NCI-H2029 treated with DMSO at 0.1 percent for 48 hours (cell line): ENCODE results near the gene CALHM5.
A peak's percentile ranks its signal among the peaks of the same experiment; 100 is the strongest.

Source experiments
- DNase-seq: peaks from one replicate; lab custom pipeline; 2025; lab: John Stamatoyannopoulos, UW

Gene CALHM5

GRCh38 chr6:116550796-116551195, 39.4 kb downstream of the CALHM5 start:
- DNase-seq = no peak

- DNase-seq = no peak
Measured at GRCh38 chr6:116553451-116553850, 42.0 kb downstream of the CALHM5 start, which contains the start of gene CALHM4. CALHM4 (plus strand) TSS chr6:116553751; CDS start chr6:116553794, 43 bp downstream.

GRCh38 chr6:116556065-116556464, 44.6 kb downstream of the CALHM5 start:
- DNase-seq = no peak

GRCh38 chr6:116556814-116557415, 45.5 kb downstream of the CALHM5 start:
- no peak for DNase-seq

- peak; percentile 99 for DNase-seq
Measured at GRCh38 chr6:116557893-116558292, 46.5 kb downstream of the CALHM5 start.

GRCh38 chr6:116560130-116560529, 48.7 kb downstream of the CALHM5 start:
- no peak for DNase-seq

- DNase-seq = peak; percentile 100
Measured at GRCh38 chr6:116561377-116562018, 50.1 kb downstream of the CALHM5 start.

- DNase-seq = no peak
Measured at GRCh38 chr6:116562019-116562403, 50.6 kb downstream of the CALHM5 start.

- DNase-seq = no peak
Measured at GRCh38 chr6:116562614-116563013, 51.2 kb downstream of the CALHM5 start.

- DNase-seq = no peak
Measured at GRCh38 chr6:116563830-116564229, 52.4 kb downstream of the CALHM5 start.

GRCh38 chr6:116564311-116564710, 52.9 kb downstream of the CALHM5 start:
- no peak for DNase-seq

- no peak for DNase-seq
Measured at GRCh38 chr6:116564921-116565872, 53.8 kb downstream of the CALHM5 start.

- DNase-seq = no peak
Measured at GRCh38 chr6:116568111-116568510, 56.7 kb downstream of the CALHM5 start.

- DNase-seq = no peak
Measured at GRCh38 chr6:116568821-116569755, 57.6 kb downstream of the CALHM5 start.

GRCh38 chr6:116570856-116571682, 59.6 kb downstream of the CALHM5 start, which contains the start of gene RWDD1:
RWDD1 (plus strand) TSS chr6:116571504; CDS start chr6:116571583, 79 bp downstream.
- DNase-seq = peak; percentile 100

GRCh38 chr6:116571683-116572000, 60.2 kb downstream of the CALHM5 start:
- DNase-seq = no peak

- peak; percentile 98 for DNase-seq
Measured at GRCh38 chr6:116572162-116572561, 60.7 kb downstream of the CALHM5 start.
